ENCODE results near the gene TBC1D2B.
"Not testable (repeated sequence)": the region's sequence is repeated elsewhere in the genome, so short reads cannot be mapped to it uniquely, and the experiment has no call there.

The TBC1D2B gene

DNA sequence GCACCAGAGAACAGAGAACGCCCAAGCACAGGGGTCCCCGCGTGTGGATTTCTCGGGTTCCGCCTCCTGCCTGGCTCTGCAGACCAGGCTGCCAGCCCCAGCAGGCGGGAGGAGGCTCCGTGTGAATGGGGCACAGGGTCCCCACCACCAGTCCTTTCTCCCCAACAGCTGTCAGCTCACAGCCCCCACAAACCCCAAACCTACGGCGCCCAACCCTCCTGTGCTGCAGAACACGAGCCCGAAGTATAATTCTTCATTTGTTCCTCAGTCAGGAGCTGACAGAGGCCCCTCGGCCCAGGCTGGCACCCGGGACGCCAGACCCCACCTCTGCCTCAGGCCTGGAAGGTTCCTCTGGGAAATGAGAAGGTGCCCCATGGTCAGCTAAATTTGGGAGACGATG lies 78.0 kb downstream of the TBC1D2B start:
- no peak for DNase-seq

DNA sequence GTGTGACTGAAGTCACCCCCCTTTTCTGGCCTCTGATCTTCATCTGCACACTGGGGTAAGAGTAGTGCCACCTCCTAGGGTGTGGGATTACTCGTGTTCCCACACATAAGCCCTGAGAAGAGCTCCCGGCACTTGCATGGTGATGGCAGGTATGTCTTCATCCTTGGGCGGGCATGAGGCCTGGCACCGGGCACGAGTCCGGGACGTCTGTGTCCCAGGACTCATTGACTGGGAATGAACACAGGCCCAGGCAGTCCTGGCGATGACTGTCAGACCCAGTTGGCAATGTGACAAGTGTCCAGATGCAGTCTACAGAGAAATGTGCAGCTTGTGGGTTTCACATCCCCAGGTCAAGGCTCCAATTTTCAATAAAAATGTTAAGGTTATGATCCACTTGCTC lies 78.9 kb downstream of the TBC1D2B start:
- DNase-seq, result no peak

DNA sequence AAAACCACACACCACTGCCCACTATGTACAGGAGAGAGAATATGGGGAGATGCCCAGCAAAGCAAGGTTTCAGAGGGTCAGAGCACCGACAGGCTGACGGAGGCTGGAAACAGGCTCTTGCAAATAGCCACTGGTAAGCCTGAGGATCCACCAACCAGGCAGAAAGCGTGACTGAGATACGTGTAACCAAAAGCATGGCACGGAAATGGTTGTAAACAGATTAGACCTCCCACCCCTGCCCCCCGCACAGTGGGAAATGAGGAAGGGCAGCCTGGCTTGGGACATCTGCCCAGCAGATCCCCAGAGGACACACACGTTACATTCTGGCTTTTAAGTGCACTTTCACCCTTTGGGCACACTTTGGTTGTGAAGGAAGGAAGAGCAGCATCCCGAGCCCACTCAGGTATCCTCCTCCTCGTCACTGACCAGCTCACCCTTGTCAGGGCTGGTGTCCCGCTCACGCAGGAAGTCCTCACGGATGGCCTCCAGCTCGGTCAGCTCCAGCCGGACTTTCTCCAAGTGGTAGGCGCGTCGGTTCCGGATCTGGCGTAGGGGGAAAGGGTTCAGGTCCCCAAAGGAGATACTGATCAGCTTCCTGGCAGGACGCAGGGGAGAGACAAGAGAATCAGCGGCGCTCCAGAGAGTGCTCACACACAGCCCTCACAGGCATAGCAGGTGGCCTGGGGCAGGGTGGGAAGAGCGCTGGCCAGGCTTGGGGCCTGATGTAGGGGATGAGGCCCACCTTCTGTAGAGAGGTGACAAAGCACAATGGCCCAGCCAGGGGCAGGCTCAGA lies 79.6 kb downstream of the TBC1D2B start:
- not testable (repeated sequence) for DNase-seq

DNA sequence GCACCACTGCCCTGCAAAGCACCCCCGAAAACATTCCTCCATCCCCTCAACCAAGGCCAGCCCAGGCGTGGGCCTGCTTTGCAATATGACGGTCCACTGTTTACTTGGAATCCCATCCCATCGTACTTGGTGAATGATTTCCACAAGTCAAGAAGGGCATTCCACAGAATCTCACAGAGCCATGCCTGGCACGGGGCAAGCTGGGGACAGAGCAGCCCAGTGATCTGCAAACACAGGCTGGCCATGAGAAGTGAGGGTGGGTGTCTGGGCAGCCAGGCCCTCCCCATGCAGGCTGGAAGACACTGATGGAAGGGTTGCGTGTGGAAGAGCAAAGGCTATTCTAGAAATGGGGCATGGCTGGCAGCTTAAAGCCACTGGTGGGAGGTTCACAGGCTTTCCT lies 80.3 kb downstream of the TBC1D2B start:
- not testable (repeated sequence) for DNase-seq

DNA sequence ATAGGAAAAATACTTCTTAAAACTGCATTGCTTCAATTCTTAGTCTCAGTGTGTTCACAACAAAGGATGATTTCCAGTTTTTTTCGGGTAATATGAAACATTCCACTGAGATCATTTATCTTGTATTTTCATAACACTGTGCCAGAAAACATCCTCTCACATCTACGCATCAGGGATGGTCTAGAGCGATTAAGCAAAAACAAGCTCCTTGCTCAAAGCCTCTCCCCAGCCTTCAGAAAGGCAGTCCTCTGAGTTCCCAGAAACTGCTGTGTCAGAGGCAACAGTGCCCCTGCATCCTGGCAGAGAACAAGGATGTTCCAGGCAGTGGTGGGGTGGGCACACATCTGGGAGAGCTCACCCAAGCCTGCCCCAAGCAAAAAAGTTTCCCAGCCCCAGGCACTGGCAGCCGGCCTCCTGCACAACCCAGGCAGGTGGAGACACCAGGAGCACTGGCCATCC lies 80.8 kb downstream of the TBC1D2B start:
- not testable (repeated sequence) for DNase-seq

DNA sequence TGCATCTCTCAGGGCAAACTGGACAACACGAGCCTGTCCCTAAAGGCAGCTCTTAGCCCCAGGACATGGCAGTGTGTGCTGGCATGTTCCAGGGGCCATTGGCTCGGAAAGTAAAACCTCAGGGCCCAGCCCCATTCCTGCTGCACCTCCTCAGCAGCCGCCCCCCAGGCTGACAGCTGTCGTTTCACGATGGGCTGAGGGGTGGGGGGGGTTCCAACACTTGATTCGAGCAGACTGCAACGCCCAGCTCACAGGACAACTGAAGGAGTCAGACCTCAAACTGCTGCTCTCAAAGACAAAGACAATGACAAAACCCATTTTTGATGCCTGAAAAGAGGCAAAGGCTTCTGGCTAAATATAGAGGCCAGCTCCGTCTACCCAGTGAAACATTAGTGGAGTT lies 81.3 kb downstream of the TBC1D2B start:
- DNase-seq, result not testable (repeated sequence)

DNA sequence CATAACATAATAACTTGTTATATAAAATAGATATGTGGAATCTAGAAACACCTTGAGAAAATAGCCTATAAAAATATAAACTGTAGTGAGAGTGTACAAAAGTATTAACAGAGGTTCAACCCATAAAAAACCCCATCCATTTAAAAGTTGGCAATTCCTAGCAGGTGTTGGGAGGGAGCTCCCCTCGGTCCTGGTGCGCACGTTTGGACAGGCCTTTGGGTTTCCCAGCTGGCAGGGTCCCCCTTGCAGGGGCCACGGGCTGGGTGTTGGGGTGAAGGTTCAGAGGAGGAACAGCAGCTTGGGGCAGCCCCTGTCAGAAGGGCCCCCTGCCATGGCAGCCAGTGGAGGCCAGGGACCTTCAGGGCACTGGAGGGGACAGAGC lies 82.0 kb downstream of the TBC1D2B start:
- not testable (repeated sequence) for DNase-seq

DNA sequence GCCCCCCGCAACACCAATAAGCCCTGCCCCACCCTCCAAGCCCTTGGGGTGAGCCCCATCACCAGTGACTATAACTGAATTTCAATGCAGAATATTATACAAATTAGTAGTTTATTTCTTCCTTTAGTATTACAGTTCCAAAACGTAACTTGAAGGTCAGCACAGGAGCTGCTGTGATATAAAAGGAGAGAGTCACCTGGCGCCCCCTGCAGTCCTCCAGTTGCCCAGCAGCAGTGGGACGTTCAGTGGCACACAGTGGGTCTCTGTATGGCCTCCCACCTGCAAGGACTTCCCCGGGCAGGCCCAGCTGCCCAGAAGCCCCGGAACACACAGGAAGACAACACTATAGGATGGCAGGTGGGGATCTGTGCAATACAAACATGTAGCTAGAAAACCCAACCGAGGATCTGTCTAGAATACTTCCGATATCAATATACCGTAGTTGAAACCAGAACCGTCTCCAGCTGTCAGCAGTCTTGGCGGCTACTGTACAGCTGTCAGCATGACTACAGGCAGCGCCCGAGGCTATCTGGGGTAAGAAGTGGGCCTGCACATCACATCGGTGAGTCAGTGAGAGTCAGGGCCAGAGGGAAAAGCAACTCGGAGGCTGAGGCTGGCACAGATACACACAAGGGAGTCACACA lies 82.5 kb downstream of the TBC1D2B start:
- DNase-seq, result not testable (repeated sequence)

DNA sequence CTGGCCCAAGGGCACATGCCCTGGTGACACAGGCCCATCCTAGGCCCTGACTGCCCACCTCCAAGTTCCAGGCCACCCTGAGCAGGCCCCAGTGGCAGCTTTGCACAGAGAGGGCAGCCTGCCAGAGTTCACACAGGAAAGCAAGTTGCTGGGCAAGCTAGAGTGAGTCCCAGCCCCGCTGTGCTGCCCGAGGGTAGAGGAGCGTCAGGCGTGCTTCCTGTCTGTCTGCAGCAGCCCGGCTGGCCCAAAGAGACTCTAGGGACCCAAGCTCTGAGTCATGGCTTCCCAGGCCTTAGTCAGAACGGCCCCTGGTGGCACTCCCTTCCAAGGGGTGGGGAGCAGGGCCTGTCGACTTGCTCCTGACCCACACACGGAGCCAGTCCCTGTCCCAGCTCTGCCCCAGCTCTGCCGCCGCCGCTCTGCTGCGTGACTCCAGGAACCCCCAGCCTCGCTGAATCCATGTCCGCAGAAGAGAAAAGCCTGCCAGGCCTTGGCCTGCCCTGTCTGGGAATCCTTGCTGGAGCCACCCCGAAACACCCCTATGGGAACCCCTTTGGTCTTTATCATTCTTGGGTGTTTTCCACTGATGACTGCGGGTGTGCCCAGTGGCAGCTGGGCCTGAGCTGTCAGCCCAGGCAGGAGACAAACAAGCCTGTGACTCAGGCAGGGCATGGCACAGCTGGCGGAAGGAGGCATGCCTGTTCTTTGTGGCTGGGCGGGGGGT lies 83.4 kb downstream of the TBC1D2B start:
- DNase-seq, result not testable (repeated sequence)

DNA sequence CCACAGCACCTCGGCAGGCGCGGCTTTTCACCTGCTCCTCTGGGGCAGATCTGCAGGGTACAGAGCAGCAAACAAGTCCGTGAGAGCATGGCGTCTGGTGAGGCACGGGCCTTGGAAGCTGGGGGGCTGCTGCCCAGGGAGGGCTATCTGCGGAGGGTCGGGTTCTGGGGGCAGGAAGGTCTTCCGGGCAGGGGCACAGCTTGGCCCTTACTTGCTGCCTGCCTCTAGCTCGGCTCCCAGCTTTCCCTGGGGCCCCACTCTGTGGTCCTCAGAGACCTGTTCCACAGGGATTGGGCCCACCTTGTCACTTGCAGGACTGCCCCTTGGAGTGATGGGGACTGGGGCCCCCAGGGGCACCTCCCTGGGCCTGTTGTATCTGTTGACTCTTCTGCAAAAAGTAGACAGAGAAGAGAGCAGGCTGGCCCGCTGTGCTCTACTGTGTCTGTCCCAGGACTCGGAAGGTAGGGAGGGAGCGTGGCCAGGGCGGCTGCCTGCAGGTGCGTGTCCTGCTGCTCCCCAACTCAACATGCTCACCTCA lies 84.1 kb downstream of the TBC1D2B start:
- DNase-seq, result no peak

DNA sequence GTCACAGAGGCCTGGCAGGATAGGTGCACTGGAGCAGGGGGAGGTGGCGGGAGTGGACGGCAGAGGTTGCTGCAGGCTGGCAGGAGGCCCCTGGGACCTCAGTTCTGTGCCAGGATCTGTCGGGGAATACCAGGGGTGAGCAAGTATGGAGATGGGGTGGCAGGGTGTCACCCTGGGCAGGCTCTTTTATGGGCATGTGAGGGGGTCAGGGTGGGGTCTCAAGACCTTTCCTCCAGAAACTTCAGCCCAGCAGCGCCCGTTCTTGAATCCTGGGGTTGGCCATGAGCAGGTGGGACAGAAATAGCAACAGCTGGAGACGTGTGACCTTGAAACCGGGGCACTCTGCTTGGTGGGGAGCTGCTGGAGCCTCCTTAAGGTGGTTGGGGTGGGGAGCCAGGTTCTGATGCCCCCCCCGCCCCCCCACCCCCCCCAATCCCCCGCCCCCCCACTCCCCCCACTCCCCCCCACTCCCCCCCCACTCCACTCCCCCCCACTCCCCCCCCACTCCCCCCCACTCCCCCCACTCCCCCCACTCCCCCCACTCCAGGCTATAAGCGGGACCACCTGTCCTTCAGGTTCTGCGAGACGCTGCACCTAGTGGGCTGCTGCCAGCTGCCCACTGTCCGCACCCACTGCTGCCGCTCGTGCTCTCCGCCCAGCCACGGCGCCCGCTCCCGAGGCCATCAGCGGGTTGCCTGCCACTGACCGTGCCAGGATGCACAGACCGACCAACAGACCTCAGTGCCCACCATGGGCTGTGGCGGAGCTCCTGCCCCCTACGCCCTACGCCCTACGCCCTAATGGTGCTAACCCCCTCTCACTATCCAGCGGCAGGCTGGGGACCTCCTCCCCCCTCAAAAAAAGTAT lies 84.9 kb downstream of the TBC1D2B start:
- DNase-seq, result no peak

DNA sequence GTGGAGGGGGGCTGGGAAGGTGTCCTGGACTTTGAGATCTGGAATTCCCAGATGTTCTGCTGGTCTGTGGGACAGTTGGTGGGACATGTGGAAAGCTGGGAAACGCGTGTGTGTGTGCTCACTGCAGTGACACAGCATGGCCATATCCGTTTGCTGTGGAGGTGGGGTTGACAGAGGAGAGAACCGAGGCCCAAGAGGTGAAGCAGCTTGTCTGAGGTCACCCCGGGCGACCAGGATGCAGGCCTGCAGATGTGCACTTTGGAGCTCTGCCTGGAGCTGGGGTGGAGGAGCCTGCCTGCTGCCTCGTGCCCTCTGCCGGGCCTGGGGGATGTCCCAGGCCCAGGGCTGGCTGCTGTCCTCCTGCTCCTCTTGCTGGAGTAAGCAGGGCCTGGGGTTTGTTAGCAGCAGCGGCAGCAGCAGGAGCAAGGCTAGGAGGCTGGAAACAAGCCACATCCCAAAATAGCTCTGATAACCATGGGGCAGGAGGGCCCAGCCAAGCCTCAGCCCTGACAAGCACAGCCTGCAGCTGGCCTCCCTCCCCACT lies 85.8 kb downstream of the TBC1D2B start:
- not testable (repeated sequence) for DNase-seq

DNA sequence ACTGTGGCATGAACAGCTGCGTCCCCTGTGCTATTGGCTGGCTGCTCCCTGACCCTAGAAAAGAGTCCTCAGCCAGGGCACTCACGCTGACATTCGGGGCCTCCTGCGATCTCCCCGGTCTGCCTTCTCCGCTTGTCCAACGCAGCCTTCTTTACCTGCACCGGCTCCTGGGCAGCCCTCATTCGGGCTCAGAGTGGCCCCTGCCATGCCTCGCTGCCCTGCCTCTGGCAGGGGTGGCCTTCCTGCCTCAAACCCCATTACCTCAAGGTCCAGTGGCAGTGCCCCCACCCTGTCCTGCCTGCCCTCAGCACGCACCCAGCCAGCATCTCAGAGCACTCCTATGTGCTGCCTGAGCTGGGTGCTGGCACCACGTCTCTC lies 86.5 kb downstream of the TBC1D2B start:
- DNase-seq, result no peak

DNA sequence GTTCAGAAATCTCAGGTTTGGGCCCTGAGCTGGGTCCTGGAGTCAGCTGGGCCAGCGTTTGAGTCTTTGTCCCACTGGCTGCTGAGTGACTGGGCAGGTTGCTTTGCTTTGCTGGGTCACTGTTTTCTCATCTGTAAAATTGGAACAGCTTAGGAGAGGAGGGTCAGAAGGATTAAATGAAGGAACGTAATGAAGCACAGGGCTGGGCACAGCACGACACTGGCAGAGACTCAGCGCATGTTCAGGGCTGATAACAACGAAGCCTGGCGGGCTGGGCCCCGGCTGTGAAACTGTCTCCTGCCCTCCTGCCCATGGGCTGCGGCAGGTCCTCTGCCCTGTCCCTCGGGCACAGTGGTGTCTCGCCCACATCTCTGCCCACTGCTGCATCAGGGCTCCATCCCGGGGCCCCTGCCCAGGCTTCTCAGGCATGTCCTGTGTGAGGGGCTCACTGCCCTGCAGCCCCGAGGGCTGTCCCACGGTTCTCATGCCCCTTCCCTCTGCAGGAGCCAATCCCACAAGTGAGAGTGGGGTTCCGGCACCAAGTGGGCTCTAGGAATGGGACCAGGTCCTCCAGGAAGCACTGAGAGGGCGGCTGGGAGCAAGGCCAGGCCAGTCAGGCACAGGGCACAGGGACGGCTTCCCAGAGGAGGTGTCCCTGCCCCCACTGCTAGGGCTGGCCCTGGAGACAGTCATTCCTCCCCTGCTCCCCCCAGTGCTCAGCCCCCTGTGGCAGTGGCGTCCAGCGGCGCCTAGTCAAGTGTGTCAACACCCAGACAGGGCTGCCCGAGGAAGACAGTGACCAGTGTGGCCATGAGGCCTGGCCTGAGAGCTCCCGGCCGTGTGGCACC lies 88.0 kb downstream of the TBC1D2B start:
- DNase-seq, result no peak

DNA sequence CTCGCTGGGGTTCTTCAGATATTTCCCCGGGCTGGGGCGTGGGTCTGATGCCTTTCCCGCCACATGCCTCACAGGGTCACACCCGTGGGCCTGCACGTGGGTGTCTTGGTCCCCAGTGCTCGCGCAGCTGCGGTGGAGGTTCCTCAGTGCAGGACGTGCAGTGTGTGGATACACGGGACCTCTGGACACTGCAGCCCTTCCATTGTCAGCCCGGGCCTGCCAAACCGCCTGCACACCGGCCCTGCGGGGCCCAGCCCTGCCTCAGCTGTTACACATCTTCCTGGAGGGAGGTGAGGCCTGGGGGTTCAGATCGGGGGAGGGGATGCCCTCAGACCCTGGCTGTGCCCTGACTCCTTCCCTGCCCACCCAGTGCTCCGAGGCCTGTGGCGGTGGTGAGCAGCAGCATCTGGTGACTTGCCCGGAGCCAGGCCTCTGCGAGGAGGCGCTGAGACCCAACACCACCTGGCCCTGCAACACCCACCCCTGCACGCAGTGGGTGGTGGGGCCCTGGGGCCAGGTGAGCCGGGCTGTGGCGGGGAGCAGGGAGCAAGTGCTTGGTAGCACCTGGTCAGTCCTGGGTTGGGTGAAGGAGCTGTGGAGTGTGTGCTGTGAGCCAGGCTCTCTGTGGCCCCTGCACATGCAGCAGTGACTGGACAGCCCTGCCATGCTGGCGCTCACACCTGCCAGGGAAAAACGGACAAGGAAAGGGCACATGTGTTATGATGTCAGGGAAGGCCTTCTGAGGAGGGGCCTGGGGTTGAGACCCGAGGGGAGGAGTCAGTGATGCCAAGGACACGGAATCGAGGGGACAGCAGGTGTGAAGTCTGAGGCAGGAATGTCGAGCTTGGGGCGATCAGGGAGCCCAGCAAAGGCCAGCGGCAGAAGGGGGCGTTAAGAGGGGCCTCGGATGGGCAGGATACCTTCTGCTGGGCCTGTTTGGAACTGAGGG lies 88.9 kb downstream of the TBC1D2B start:
- no peak for DNase-seq

DNA sequence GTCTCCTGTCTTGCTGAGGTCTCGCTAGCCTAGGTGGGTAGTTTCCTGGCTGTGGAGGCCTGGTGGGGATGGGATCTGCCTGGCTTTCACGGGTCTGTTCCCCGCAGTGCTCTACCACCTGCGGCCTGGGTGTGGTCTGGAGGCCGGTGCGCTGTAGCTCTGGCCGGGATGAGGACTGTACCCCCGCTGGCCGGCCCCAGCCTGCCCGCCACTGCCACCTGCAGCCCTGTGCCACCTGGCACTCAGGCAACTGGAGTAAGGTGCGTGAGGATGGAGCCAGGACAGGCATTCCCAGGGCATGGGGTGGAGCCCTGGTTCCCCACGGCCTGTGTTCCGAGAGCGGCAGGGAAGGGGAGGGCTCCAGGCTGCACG lies 89.8 kb downstream of the TBC1D2B start:
- not testable (repeated sequence) for DNase-seq

DNA sequence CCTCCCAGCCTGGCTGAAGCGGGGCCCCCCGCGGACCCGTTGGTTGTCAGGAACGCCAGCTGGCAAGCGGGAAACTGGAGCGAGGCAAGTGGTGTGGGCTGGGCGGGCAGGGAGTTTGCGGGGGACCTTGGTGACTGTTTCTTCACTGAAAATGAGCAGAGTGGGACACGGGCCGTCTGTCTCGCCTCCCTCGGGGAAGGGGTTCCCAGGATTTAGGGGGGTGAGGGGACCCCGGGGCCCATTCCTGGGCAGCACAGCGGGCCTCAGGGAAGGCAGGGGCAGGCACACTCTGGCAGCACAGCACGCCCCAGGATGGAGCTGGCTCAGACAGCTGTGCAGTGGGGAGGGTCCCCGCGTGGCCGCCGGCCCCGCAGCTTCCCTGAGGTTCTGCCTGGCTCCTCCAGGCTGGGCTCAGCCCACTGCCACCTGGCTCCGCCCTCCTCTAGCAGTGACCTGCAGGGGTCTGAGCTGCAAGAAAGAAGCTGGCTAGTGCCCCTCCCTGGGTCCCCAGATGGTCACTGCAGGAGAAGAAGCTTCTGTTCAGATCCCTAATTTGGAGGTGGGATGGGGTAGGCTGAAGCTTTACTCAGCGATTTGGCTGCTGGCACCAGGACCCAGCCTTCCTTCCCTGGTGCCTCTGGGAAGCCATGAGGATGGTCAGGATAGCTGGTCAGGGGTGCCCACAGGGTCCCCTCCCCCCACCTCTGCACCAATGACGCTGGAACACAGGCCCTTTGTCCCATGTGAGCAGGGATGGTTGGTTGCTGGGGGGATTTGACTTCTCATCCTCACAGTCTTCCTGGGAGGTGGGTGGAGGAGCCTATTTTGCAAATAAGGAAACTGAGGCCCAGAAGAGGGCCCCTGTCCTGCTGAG lies 90.4 kb downstream of the TBC1D2B start:
- DNase-seq, result no peak

DNA sequence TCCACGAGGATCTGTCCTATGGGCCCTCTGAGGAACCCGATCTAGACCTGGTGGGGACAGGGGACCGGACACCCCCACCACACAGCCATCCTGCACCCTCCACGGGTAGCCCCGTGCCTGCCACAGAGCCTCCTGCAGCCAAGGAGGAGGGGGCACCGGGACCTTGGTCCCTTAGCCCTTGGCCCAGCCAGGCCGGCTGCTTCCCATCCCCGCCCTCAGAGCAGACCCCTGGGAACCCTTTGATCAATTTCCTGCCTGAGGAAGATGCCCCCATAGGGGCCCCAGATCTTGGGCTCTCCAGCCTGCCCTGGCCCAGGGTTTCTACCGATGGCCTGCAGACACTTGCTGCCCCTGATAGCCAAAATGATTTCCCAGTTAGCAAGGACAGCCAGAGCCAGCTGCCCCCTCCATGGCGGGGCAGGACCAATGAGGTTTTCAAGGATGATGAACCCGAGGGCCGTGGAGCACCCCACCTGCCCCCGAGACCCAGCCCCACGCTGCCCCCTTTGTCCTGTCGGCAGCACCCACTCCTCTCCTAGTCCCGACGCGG lies 91.5 kb downstream of the TBC1D2B start:
- DNase-seq, result no peak
